Colonic mucosa (tissue), 4 donors: ENCODE data around the gene PPP1CC. TPM values are rescaled to one million over a fixed set of nuclear protein-coding genes. Genes with fewer than 3 reads are reported as not detected.
"Not testable (repeated sequence)": the region's sequence is repeated elsewhere in the genome, so short reads cannot be mapped to it uniquely, and the experiment has no call there.

ENCODE experiments used
- DNase-seq: peaks from one replicate; pipeline ENCODE4 v3.0.0-alpha.2; 2020
- H3K27ac ChIP-seq: fragments of 200-600 bp; one replicate; pipeline ENCODE4 v1.8.0; 2021
- H3K27me3 ChIP-seq: fragments of 200-600 bp; one replicate; pipeline ENCODE4 v1.8.0; 2021
- H3K36me3 ChIP-seq: fragments of 200-600 bp; one replicate; pipeline ENCODE4 v1.8.0; 2021
- H3K4me1 ChIP-seq: fragments of 200-600 bp; one replicate; pipeline ENCODE4 v1.8.0; 2021; ENCODE audit warnings: mild to moderate bottlenecking
- H3K4me3 ChIP-seq: fragments of 200-600 bp; one replicate; pipeline ENCODE4 v1.8.0; 2021
- H3K9ac ChIP-seq, 2 donors: one replicate each; pipeline ENCODE4 v1.7.0; 2013; ENCODE audit warnings: control low read depth in 2 of 2, low read depth in 2 of 2, low read length in 2 of 2
- H3K9me3 ChIP-seq: fragments of 200-600 bp; one replicate; pipeline ENCODE4 v1.8.0; 2021
- intact Hi-C: fragments of 100-400 bp; cut with DNase I; formaldehyde crosslinking; loops from one replicate; pipeline ENCODE4 v1.14.1; 2022
- total RNA-seq, 2 donors: library from RNA; stranded (reverse); fragmentation: NEBNext Ultra II Directional in 1 of 2; extraction: Animal tissue kit (Norgen Biotek cat#: 25700) in 1 of 2; gene quantifications; one replicate each; pipeline ENCODE4 v1.2.1, GENCODE V29; 2021
- TF ChIP-seq, protein P1 (sequence below): fragments of 200-600 bp; IDR thresholded peaks from one replicate; pipeline ENCODE4 v1.8.0; 2022; ENCODE audit warnings: antibody characterized with exemption, mild to moderate bottlenecking
- donor health status: healthy.
- donor health status: DM: no; HTN: no; CAD: no.
- donor health status: DM: no; HTN: no; CAD: no.

Gene PPP1CC
- total RNA-seq, 2 donors from 2014 or later, result 170 to 198 TPM

DNA sequence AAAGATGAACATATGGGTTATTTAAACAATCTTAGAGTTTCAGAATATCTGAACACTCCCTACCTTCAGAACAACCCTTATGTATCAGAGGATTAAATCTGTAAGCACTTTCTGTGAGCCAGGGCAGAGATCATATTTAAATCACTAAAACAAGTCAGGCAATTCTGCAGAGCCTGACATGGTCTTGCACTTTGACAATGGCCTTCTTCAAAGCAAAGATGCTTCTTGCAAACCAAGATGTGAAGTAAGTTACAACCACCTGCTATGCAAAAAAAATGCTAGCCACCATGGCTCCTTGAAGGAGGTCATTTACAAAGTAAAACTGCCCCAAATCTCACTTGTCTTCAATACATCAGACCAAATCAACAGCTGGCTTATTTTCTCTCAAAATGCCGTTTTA lies 3.2 kb downstream of the PPP1CC start:
- H3K27me3 ChIP-seq, result no peaks in the 10 kb centered on the region
- H3K27ac ChIP-seq, result no peak overlapping the region
- peaks cover 13% of the 10 kb centered on the region for H3K4me1 ChIP-seq
- H3K36me3 ChIP-seq, result no peaks in the 10 kb centered on the region
- TF ChIP-seq, protein P1, sequence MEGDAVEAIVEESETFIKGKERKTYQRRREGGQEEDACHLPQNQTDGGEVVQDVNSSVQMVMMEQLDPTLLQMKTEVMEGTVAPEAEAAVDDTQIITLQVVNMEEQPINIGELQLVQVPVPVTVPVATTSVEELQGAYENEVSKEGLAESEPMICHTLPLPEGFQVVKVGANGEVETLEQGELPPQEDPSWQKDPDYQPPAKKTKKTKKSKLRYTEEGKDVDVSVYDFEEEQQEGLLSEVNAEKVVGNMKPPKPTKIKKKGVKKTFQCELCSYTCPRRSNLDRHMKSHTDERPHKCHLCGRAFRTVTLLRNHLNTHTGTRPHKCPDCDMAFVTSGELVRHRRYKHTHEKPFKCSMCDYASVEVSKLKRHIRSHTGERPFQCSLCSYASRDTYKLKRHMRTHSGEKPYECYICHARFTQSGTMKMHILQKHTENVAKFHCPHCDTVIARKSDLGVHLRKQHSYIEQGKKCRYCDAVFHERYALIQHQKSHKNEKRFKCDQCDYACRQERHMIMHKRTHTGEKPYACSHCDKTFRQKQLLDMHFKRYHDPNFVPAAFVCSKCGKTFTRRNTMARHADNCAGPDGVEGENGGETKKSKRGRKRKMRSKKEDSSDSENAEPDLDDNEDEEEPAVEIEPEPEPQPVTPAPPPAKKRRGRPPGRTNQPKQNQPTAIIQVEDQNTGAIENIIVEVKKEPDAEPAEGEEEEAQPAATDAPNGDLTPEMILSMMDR, result no peak
- peak overlapping the region in 1 of 2 donors; percentile 22 for H3K9ac ChIP-seq
- intact Hi-C loops, result no loop called here
- no peaks in the 10 kb centered on the region for H3K9me3 ChIP-seq
- no peak overlapping the region for H3K4me3 ChIP-seq
- DNase-seq, result no peak

DNA sequence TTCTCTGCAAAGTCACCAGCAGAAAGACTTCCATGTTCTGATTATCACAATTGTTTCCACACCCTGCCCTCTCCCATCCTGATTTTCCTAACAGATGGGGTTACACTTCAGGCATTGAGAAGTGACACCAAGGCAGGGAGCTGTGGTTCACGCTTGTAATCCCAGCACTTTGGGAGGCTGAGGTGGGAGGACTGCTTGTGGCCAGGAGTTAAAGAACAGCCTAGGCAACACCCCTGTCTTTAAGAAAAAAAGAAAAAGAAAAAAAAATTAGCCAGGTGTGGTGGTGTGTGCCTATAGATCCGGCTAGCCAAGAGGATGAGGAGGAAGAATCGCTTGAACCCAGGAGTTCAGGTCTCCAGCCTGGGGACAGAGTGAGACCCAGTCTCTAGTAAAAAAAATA lies 5.2 kb downstream of the PPP1CC start:
- no peak overlapping the region for H3K27ac ChIP-seq
- no peaks in the 10 kb centered on the region for H3K27me3 ChIP-seq
- no peak for DNase-seq
- no peaks in the 10 kb centered on the region for H3K9me3 ChIP-seq
- TF ChIP-seq, protein P1, result no peak
- intact Hi-C loops, result no loop called here
- H3K36me3 ChIP-seq, result no peaks in the 10 kb centered on the region
- no peak overlapping the region for H3K4me3 ChIP-seq
- no peak overlapping the region for H3K9ac ChIP-seq
- H3K4me1 ChIP-seq, result peaks cover 19% of the 10 kb centered on the region

DNA sequence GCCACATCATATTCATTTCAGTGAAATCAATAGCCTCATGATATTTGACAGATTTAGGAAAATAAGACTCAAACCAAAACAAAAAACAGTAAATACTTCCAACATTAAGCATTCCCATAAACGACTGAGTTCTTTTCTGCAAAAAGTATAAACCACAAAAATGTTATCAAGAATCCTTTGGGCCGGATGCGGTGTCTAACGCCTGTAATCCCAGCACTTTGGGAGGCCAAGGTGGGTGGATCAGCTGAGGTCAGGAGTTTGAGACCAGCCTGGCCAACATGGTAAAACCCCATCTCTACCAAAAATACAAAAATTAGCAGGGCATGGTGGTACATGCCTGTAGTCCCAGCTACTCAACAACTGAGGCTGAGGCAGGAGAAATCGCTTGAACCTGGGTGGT lies 5.7 kb downstream of the PPP1CC start:
- DNase-seq, H3K36me3 ChIP-seq, H3K4me3 ChIP-seq, H3K27me3 ChIP-seq, intact Hi-C loops, H3K27ac ChIP-seq, H3K9me3 ChIP-seq, H3K9ac ChIP-seq: not testable (repeated sequence)
- H3K4me1 ChIP-seq, result peaks cover 19% of the 10 kb centered on the region

DNA sequence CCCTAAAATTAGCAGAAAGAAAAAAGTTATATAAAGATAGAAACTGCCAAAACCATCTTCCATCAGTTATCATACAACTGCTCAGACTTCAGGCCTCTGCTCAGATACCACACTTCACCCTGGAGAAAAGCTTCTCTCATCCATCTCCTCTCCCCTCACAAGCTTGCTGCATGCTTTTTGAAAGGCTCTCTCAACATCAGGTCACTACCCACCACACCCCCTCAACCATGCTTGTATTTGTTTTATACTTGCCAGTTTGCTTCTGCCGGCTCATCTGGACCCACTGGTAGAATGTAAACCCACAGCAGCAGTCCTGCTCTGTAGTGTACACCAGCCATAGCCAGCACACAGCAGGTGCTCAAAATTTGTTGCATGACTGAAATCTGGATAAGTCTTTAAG lies 8.8 kb downstream of the PPP1CC start:
- no peaks in the 10 kb centered on the region for H3K27me3 ChIP-seq
- no peaks in the 10 kb centered on the region for H3K9me3 ChIP-seq
- H3K27ac ChIP-seq, result no peak overlapping the region
- H3K9ac ChIP-seq, result no peak overlapping the region
- no peak for DNase-seq
- H3K4me1 ChIP-seq, result peaks cover 12% of the 10 kb centered on the region
- no peak overlapping the region for H3K4me3 ChIP-seq
- peaks cover 4% of the 10 kb centered on the region for H3K36me3 ChIP-seq
- intact Hi-C loops, result no loop called here
- TF ChIP-seq, protein P1, result no peak

DNA sequence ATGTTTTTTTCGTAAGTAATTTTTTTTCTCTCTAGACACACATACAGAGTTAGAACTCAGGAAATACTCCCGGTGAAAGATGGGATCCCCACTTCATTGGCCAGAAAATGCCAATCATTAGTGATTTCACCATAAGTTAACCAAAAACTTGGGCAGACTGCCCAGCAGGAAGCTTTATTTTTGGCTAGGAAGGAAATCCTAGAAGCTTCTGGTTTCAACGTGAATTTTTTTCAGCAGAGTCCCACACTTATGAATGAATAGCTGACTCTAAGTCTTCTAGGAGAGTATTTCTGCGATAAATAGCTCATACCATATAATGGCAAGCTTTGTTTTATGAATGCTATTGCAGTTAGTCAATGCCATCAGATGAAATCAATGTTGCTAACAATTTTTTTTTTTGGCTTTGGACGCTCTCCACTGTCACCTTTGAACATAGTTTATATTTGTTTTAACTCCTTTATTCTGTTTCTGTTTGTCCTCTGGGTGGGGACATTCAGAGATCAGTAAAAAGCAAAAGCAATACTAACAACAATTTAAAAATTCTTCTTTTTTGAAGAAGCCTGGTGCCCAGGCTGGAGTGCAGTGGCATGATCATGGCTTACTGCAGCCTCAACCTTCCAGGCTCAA lies 9.5 kb downstream of the PPP1CC start:
- no peaks in the 10 kb centered on the region for H3K27me3 ChIP-seq
- no peak overlapping the region for H3K27ac ChIP-seq
- H3K4me3 ChIP-seq, result no peak overlapping the region
- intact Hi-C loops, result no loop called here
- H3K4me1 ChIP-seq, result peaks cover 9% of the 10 kb centered on the region
- DNase-seq, result no peak
- no peak overlapping the region for H3K9ac ChIP-seq
- TF ChIP-seq, protein P1, result no peak
- H3K36me3 ChIP-seq, result peaks cover 4% of the 10 kb centered on the region
- no peaks in the 10 kb centered on the region for H3K9me3 ChIP-seq

DNA sequence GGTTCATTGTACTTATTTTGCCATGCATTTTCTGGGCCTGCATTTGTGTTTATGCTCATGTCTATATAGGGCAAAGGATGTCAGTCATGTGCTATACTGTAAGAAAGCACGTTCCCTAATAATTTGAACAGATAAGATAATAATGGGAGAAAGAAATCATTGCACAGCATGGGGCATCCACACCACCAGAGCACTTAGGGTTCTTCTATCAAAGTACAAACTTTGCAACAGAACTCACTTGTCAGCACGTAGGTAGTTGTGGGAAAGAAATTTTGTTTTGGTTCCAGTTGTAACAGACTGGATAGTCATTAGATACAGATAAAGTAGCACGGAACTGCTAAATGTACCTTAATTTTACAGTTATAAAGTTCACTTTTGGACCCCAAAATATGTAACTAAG lies 10.1 kb downstream of the PPP1CC start:
- H3K9me3 ChIP-seq, result no peaks in the 10 kb centered on the region
- H3K9ac ChIP-seq, result no peak overlapping the region
- no peaks in the 10 kb centered on the region for H3K27me3 ChIP-seq
- no peak overlapping the region for H3K4me3 ChIP-seq
- peaks cover 4% of the 10 kb centered on the region for H3K36me3 ChIP-seq
- no peak overlapping the region for H3K27ac ChIP-seq
- peaks cover 9% of the 10 kb centered on the region for H3K4me1 ChIP-seq
- TF ChIP-seq, protein P1, result no peak
- no peak for DNase-seq
- intact Hi-C loops, result no loop called here
